G401 (cell line): ENCODE measurements around the gene SLC7A9. TPM values are rescaled to one million over a fixed set of nuclear protein-coding genes. Genes with fewer than 3 reads are reported as not detected.
"Not testable (repeated sequence)": the region's sequence is repeated elsewhere in the genome, so short reads cannot be mapped to it uniquely, and the experiment has no call there.

Source experiments
- DNase-seq: peaks from one replicate; pipeline ENCODE4 v3.0.0-alpha.2; 2015; ENCODE audit warnings: low spot score
- in situ Hi-C: cut with HindIII; loops from 2 replicates; pipeline ENCODE4 v1.10.0; 2016; ENCODE audit warnings: low sequenced_read_pairs, mixed read lengths
- total RNA-seq: library from RNA; depleted of rRNA; stranded (reverse); fragments of >200 nt; shearing (Covaris generic); gene quantifications from 2 replicates; pipeline ENCODE4 v1.2.3, GENCODE V29; 2014

Gene SLC7A9
- total RNA-seq, 1 experiment from 2014 or later, result 0.51 TPM

GRCh38 chr19:32813862-32814425, 55.6 kb downstream of the SLC7A9 start:
- in situ Hi-C loops, result no loop called here
- no peak for DNase-seq

GRCh38 chr19:32812571-32812970, 57.0 kb downstream of the SLC7A9 start:
- in situ Hi-C loops, result no loop called here
- no peak for DNase-seq

DNA sequence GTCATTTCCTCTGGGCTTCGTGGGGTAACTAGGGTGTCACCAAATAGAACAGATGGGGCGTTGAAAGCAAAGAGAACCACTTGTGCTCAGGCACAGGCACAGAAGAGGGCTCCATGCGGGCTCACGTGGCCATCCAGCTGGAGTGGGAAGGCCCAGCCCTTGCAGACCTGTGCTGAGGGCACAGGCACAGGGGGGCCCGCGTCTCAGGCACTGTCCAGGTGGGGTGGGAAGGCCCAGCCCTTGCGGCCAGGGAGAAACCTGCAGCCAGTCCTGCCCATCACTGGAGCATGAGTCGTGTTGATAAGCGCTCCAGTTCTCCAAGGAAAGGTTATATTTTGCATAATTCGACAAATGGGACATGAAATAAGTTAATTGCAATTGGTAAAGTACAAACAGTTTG, 57.5 kb downstream of the SLC7A9 start:
- in situ Hi-C loops, result no loop called here

GRCh38 chr19:32811151-32811550, 58.4 kb downstream of the SLC7A9 start:
- in situ Hi-C loops, result no loop called here
- no peak for DNase-seq

More for the DNA sequence above, 57.5 kb downstream of the SLC7A9 start:
- no peak for DNase-seq

GRCh38 chr19:32810452-32810851, 59.1 kb downstream of the SLC7A9 start:
- DNase-seq, result no peak
- in situ Hi-C loops, result no loop called here

DNA sequence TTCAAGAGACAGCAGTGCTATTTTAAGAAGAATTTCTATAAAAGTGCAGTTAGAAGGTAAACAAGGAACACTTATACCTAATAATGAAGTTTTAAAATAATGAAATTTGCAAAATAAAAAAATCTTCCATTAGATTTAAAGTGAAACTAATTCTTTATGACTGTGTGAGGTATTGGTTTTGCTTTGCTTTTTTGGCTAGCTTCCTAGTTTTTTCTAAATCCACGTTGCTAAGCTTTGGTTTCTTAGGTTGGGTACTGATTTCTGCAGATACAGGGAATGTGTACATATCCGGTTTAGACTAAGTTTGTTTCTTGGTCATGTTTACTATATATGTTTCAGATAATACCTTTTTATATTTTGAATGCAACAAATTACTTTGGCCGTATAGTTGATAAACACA, 59.8 kb downstream of the SLC7A9 start:
- DNase-seq, result no peak

DNA sequence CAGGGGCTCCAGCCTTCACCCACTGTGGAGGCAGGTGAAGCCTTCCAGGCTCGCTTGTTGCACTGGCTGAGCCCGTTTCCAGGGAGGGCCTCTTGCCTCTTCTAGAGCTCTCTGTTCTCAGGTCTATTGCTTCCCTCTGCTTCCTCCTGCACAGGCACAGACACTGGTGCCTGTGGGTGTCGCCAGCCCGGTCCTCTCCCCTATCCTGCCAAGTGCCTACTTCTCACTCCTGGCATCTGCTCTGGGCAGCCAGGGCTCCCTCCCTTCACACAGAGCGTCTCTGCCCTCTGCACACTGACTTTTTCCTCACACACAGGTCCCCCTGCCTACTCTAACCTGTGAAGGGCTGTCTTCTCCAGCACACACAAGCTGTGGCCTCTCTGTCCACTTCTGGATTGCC, 60.3 kb downstream of the SLC7A9 start:
- no peak for DNase-seq
- in situ Hi-C loops, result no loop called here

More for the DNA sequence above, 59.8 kb downstream of the SLC7A9 start:
- in situ Hi-C loops, result no loop called here

- no peak for DNase-seq
- in situ Hi-C loops, result no loop called here
These were observed 61.3 kb downstream of the SLC7A9 start for GRCh38 chr19:32808236-32808635.

DNA sequence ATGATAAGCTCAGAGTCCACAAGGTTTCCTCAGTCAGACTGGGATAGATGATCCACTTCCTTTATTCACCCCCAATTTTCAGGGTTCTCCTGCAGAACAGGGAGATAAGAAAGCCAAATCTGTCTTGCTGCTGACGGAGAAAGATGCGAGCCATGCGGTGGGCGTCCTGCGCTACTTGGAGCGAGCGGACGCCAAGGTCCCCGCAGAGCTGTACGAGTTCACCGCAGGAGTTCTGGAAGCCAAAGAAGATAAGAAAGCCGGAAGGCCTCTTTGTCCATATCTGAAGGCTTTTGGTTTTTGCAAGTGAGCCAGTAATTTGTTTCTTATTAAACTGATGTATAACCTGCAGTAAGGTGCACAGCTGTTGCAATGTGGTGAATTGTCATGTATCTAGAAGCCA, 66.7 kb downstream of the SLC7A9 start:
- no peak for DNase-seq
- in situ Hi-C loops, result no loop called here

DNA sequence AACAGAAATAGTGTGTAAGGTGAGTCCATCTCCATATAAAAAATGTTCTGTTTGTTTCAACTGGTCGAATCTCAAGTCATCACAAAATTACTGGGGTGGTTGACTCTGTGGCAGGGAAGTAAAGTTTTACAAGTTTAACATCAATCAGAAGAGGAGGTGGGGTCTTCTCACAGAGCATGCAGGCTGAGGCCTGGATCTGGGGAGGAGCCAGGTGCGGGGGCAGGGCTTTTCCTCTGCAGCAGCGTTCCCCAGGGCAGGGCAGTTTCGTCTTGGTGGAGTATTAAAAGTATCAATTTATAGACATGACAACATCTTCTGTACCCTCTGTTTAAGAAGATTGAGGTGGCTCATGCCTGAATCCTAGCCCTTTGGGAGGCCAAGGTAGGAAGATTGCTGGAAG, 68.8 kb downstream of the SLC7A9 start:
- no peak for DNase-seq
- in situ Hi-C loops, result no loop called here

GRCh38 chr19:32800191-32800590, 69.4 kb downstream of the SLC7A9 start:
- no peak for DNase-seq
- in situ Hi-C loops, result no loop called here

DNA sequence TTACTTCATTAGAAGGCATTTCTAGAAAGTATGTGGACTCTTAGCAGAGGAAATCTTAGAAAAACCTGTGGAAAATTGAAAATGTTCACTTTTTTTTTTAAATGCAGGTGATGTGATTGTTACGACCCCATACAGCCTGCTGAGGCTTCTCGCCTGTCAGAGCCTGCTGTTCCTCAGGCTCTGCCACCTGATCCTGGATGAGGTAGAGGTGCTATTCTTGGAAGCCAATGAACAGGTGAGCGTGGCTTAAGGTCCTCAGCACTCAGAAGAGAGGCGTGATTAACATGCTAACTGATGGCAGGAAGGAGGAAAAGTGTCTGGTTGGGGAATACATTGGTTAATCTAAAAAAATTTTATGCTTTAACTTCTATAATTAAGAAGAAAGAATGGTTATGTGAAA, 71.4 kb downstream of the SLC7A9 start:
- no peak for DNase-seq
- in situ Hi-C loops, result no loop called here

DNA sequence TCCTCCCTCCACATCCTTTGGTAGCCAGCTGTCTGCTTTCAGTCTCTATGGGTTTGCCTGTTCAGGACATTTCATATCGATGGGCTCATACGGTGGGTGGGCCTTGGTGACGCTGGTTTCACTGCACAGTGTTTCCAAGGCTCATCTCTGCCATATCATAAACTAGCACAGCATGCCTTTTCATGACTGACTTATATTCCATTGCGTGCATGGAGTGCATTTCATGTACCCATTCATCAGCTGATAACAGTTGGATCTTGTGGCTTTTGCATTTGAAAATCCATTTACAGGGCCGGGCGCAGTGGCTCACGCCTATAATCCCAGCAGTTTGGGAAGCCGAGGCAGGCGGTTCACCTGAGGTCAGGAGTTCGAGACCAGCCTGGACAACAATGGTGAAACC, 80.1 kb downstream of the SLC7A9 start:
- no peak for DNase-seq
- in situ Hi-C loops, result no loop called here

DNA sequence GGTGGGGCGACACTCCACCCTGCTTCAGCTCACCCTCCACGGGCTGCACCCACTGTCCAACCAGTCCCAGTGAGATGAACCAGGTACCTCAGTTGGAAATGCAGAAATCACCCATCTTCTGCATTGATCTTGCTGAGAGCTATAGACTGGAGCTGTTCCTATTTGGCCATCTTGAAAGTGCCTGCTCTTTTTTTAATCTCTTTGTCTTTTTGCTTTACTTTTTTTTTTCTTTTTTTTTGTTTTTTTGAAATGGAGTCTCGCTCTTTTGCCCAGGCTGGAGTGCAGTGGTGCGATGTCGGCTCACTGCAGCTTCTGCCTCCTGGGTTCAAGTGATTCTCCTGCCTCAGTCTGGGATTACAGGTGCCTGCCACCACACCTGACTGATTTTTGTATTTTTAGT, 81.7 kb downstream of the SLC7A9 start:
- DNase-seq, in situ Hi-C loops: not testable (repeated sequence)

DNA sequence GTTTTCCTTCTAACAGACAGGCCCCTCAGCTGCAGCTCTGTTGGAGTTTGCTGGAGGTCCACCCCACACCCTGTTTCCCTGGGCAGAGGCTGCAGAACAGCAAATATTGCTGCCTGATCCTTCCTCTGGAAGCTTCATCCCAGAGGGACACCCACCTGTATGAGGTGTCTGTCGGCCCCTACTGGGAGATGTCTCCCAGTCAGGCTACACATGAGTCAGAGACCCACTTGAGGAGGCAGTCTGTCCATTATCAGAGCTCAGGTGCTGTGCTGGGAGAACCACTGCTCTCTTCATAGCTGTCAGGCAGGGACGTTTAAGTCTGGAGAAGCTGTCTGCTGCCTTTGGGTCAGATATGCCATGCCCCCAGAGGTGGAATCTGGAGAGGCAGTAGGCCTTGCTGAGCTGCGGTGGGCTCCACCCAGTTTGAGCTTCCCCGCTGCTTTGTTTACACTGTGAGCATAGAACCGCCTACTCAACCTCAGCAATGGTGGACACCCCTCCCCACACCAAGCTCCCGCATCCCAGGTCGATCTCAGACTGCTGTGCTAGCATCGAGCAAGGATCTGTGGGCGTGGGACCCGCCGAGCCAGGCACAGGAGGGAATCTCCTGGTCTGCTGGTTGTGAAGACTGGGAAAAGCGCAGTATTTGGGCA, 82.3 kb downstream of the SLC7A9 start:
- DNase-seq, in situ Hi-C loops: not testable (repeated sequence)

- in situ Hi-C loops, result not testable (repeated sequence)
These were observed 87.5 kb downstream of the SLC7A9 start for GRCh38 chr19:32782089-32782488.

GRCh38 chr19:32781280-32781679, 88.3 kb downstream of the SLC7A9 start:
- in situ Hi-C loops, result no loop called here
- DNase-seq, result no peak

More at GRCh38 chr19:32782089-32782488, 87.5 kb downstream of the SLC7A9 start:
- DNase-seq, result not testable (repeated sequence)
